A549 treated with Mapracorat at 1 μM for 4 hours (cell line): ENCODE measurements around the gene PCID2. TPM values are rescaled to one million over a fixed set of nuclear protein-coding genes. Genes with fewer than 3 reads are reported as not detected.

Experiments used
- total RNA-seq: library from RNA; stranded (reverse); fragments of 200-300 nt; extraction: Qiagen RNA extraction; gene quantifications from 5 replicates; pipeline ENCODE4 v1.2.3, GENCODE V29; 2022

PCID2 gene
- 37.9 to 42.0 TPM (median 40.1 TPM) in 5 replicates for total RNA-seq

GRCh38 chr13:113208421-113209335 lies at the start of gene PCID2:
Gene PCID2, minus strand, starts transcription at chr13:113208669. Its CDS starts 35 bp downstream, at chr13:113208634.

GRCh38 chr13:113209336-113209758 lies 878 bp upstream of the PCID2 start, which contains the start of gene CUL4A:
Gene CUL4A, plus strand, starts transcription at chr13:113209613. Its CDS starts 15 bp downstream, at chr13:113209628.

DNA sequence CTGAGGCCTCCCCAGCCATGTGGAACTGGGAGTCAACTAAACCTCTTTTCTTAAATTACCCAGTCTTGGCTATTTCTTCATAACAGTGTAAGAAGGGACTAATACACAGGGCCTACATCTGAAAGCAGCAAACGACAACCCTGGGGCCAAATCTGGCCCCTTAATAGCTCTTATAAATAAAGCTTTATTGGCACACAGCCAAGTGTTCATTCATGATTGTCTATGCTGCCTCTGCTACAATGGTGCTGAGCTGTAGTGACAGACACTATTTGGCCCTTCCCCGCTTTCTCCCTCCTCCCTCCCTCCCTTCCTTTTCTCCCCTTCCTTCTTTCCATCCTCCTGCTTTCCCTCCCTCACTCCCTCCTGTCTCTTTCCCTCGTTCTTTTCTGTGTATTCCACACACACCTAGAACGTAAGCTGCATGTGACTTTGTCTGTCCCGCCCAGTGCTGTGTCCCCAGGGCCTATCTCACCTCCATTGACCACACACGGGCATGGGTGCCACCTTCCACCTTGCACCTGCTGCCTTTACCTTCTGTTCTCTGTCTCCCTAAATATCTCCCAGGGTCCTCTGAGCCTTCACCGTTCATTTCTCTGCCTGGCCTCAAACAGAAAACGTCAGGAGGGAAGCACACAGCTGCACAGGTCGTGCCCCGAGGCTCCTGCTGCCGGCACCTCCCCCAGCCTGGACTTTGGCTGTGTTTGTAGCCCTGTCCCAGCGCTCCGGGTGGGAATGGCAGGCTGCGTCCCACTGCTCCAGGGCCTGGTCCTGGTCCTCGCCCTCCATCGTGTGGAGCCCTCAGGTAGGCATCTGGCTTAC lies 50.3 kb downstream of the PCID2 start, which contains the start of gene PROZ:
Gene PROZ, plus strand, starts transcription at position 720 of the 819 bp plus-strand sequence. Its CDS starts 13 bp downstream, at position 733.

Other genes with a start within 250 kb of the PCID2 start
- 0.28 to 0.50 TPM (median 0.41 TPM) in 5 replicates for gene MCF2L, start 239.5 kb downstream of the PCID2 start, total RNA-seq
- 0.07 to 0.11 TPM (median 0.07 TPM) in 5 replicates for gene F7, start 102.9 kb downstream of the PCID2 start, total RNA-seq
- gene F10, start 85.9 kb downstream of the PCID2 start, total RNA-seq, result 0.15 TPM in 1 of 5 replicates, not detected in the others
- not detected in 5 replicates for gene PROZ, start 50.0 kb downstream of the PCID2 start, total RNA-seq
- 47.9 to 54.7 TPM (median 53.7 TPM) in 5 replicates for gene CUL4A, start 944 bp upstream of the PCID2 start, total RNA-seq
- gene LAMP1, start 88.6 kb upstream of the PCID2 start, total RNA-seq, result 73.2 to 94.0 TPM (median 92.3 TPM) in 5 replicates
- gene GRTP1, start 155.5 kb upstream of the PCID2 start, total RNA-seq, result 1.5 to 1.9 TPM (median 1.6 TPM) in 5 replicates
- gene ADPRHL1, start 244.8 kb upstream of the PCID2 start, total RNA-seq, result 14.4 to 16.0 TPM (median 14.8 TPM) in 5 replicates